NCI-H526 treated with DMSO at 0.1 percent for 48 hours (cell line): ENCODE data around the gene RPL41.
"Not testable (repeated sequence)": the region's sequence is repeated elsewhere in the genome, so short reads cannot be mapped to it uniquely, and the experiment has no call there.

Source experiments
- DNase-seq: peaks from one replicate; lab custom pipeline; 2025; lab: John Stamatoyannopoulos, UW

RPL41 gene

GRCh38 chr12:56116267-56117081, at the start of gene RPL41:
TSS of gene RPL41 (plus strand) at chr12:56116633.
- peak; percentile 84 for DNase-seq

- no peak for DNase-seq
Measured at GRCh38 chr12:56071648-56072047, 44.8 kb upstream of the RPL41 start.

- no peak for DNase-seq
Measured at GRCh38 chr12:56074396-56074795, 42.0 kb upstream of the RPL41 start.

- DNase-seq: not testable (repeated sequence)
Measured at GRCh38 chr12:56077966-56078365, 38.5 kb upstream of the RPL41 start.

- no peak for DNase-seq
Measured at GRCh38 chr12:56078427-56078826, 38.0 kb upstream of the RPL41 start.

- peak; percentile 76 for DNase-seq
Measured at GRCh38 chr12:56078931-56079722, 37.3 kb upstream of the RPL41 start.

GRCh38 chr12:56079723-56080555, 36.5 kb upstream of the RPL41 start, which contains the start of gene ERBB3:
TSS of gene ERBB3 (plus strand) at chr12:56080165. CDS start at chr12:56080301, 136 bp downstream.
- DNase-seq: peak; percentile 88

GRCh38 chr12:56080556-56081138, 35.8 kb upstream of the RPL41 start:
- DNase-seq: no peak

- DNase-seq: no peak
Measured at GRCh38 chr12:56081393-56082347, 34.8 kb upstream of the RPL41 start.

GRCh38 chr12:56082382-56082781, 34.1 kb upstream of the RPL41 start:
- no peak for DNase-seq

GRCh38 chr12:56082967-56083366, 33.5 kb upstream of the RPL41 start:
- no peak for DNase-seq

- peak; percentile 2 for DNase-seq
Measured at GRCh38 chr12:56084958-56085543, 31.4 kb upstream of the RPL41 start.

- DNase-seq: no peak
Measured at GRCh38 chr12:56086096-56086495, 30.3 kb upstream of the RPL41 start.

- no peak for DNase-seq
Measured at GRCh38 chr12:56086608-56087007, 29.8 kb upstream of the RPL41 start.

GRCh38 chr12:56087220-56087619, 29.2 kb upstream of the RPL41 start:
- DNase-seq: no peak

- no peak for DNase-seq
Measured at GRCh38 chr12:56097738-56098137, 18.7 kb upstream of the RPL41 start.

- no peak for DNase-seq
Measured at GRCh38 chr12:56098592-56098991, 17.8 kb upstream of the RPL41 start.

GRCh38 chr12:56099787-56100186, 16.6 kb upstream of the RPL41 start:
- no peak for DNase-seq

GRCh38 chr12:56101045-56101444, 15.4 kb upstream of the RPL41 start:
- DNase-seq: no peak

GRCh38 chr12:56102683-56103065, 13.8 kb upstream of the RPL41 start:
- no peak for DNase-seq
